HEK293T (cell line): Measurements from ENCODE around the gene SERPINA6.
"Not testable (repeated sequence)": the region's sequence is repeated elsewhere in the genome, so short reads cannot be mapped to it uniquely, and the experiment has no call there.

Source experiments
- CTCF ChIA-PET: fragments of 350-600 bp; formaldehyde crosslinking; extraction: SDS; loops from one replicate; lab custom pipeline; 2021; ENCODE audit warnings: antibody characterized with exemption, inconsistent platforms; lab: Yijun Ruan, JAX
- POLR2A ChIA-PET: fragments of 350-600 bp; formaldehyde crosslinking; extraction: SDS; loops from one replicate; lab custom pipeline; 2020; ENCODE audit warnings: antibody characterized with exemption, inconsistent platforms; lab: Yijun Ruan, JAX
- DNase-seq: peaks from one replicate; pipeline ENCODE4 v3.0.0; 2012; ENCODE audit warnings: mixed read lengths; ENCODE audit errors: extremely low spot score
- ARNT ChIP-seq: fragments of 450-650 bp; IDR thresholded peaks from 2 replicates; pipeline ENCODE4 v1.6.1; 2017; ENCODE audit warnings: mild to moderate bottlenecking
- BHLHE40 ChIP-seq: fragments of 450-650 bp; IDR thresholded peaks from 2 replicates; pipeline ENCODE4 v1.6.1; 2016; ENCODE audit warnings: mild to moderate bottlenecking, moderate library complexity, borderline replicate concordance
- CTBP1 ChIP-seq: fragments of 450-650 bp; IDR thresholded peaks from 2 replicates; pipeline ENCODE4 v1.6.1; 2016; ENCODE audit warnings: borderline replicate concordance
- ELF4 ChIP-seq: fragments of 450-650 bp; IDR thresholded peaks from 2 replicates; pipeline ENCODE4 v1.6.1; 2017; ENCODE audit warnings: antibody characterized with exemption
- FOXA1 ChIP-seq: fragments of 450-650 bp; IDR thresholded peaks from 2 replicates; pipeline ENCODE4 v1.6.1; 2016; ENCODE audit warnings: mild to moderate bottlenecking
- FOXK2 ChIP-seq: fragments of 450-650 bp; IDR thresholded peaks from 2 replicates; pipeline ENCODE4 v1.6.1; 2016; ENCODE audit warnings: mild to moderate bottlenecking
- FOXM1 ChIP-seq: fragments of 450-650 bp; IDR thresholded peaks from 2 replicates; pipeline ENCODE4 v1.6.1; 2017; ENCODE audit warnings: mild to moderate bottlenecking, borderline replicate concordance
- HDGF ChIP-seq: fragments of 450-650 bp; IDR thresholded peaks from 2 replicates; pipeline ENCODE4 v1.6.1; 2017; ENCODE audit warnings: antibody characterized with exemption, borderline replicate concordance
- L3MBTL2 ChIP-seq: fragments of 450-650 bp; conservative IDR thresholded peaks from 2 replicates; pipeline ENCODE4 v1.6.1; 2016; ENCODE audit warnings: mild to moderate bottlenecking
- LEF1 ChIP-seq: fragments of 450-650 bp; IDR thresholded peaks from 2 replicates; pipeline ENCODE4 v1.6.1; 2017; ENCODE audit warnings: mild to moderate bottlenecking, borderline replicate concordance
- NFRKB ChIP-seq: fragments of 450-650 bp; IDR thresholded peaks from 2 replicates; pipeline ENCODE4 v1.6.1; 2016; ENCODE audit warnings: mild to moderate bottlenecking, moderate library complexity
- SP1 ChIP-seq: fragments of 450-650 bp; IDR thresholded peaks from 2 replicates; pipeline ENCODE4 v1.6.1; 2017
- SUZ12 ChIP-seq: fragments of 450-650 bp; IDR thresholded peaks from 2 replicates; pipeline ENCODE4 v1.6.1; 2016; ENCODE audit warnings: mild to moderate bottlenecking
- TARDBP ChIP-seq: fragments of 450-650 bp; IDR thresholded peaks from 2 replicates; pipeline ENCODE4 v1.6.1; 2016
- ZNF384 ChIP-seq: fragments of 450-650 bp; IDR thresholded peaks from 2 replicates; pipeline ENCODE4 v1.6.1; 2016
- TF ChIP-seq, protein P1 (sequence below): fragments of 450-650 bp; IDR thresholded peaks from 2 replicates; pipeline ENCODE4 v1.6.1; 2016

The SERPINA6 gene

DNA sequence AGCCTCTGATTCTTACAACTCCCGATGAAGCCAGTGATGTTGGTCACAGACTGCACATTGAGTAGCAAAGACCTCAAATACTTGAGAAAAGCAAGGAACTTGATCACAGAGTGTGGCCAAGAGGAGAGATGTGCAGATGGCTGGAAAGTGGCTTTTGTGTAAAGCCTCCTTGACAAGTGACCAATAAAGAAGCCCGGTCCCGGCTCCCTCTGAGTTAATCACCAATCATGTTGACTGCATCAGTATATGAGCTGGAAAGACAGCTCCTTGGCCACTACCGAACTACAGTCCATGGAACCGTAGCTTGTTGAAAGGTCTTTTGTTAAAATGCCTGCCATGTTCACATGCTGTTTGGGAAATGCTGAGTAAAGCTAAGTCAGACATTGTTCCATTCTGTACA, 23.7 kb upstream of the SERPINA6 start:
- ChIA-PET CTCF (no interaction called here), POLR2A (no interaction called here)
- no peak for TF ChIP-seq SP1
- TF ChIP-seq L3MBTL2: no peak
- no peak for DNase-seq

DNA sequence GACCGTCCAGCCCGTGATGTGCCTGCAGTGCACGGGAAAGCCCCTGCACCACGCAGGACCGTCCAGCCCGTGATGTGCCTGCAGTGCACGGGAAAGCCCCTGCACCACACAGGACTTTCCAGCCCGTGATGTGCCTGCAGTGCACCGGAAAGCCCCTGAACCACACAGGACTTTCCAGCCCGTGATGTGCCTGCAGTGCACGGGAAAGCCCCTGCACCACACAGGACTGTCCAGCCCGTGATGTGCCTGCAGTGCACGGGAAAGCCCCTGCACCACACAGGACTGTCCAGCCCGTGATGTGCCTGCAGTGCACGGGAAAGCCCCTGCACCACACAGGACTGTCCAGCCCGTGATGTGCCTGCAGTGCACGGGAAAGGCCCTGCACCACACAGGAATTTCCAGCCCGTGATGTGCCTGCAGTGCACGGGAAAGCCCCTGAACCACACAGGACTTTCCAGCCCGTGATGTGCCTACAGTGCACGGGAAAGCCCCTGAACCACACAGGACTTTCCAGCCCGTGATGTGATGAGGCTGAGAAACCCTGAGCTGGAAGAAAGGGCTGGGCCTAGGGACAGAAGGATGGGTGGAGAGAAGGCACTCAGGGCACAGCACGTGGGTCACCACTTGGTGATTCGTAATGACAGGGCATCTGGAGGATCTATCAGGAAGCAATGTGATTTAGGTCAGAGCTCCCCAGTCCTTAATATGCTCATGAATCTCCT, 23.1 kb upstream of the SERPINA6 start:
- CTCF ChIA-PET: not testable (repeated sequence)

DNA sequence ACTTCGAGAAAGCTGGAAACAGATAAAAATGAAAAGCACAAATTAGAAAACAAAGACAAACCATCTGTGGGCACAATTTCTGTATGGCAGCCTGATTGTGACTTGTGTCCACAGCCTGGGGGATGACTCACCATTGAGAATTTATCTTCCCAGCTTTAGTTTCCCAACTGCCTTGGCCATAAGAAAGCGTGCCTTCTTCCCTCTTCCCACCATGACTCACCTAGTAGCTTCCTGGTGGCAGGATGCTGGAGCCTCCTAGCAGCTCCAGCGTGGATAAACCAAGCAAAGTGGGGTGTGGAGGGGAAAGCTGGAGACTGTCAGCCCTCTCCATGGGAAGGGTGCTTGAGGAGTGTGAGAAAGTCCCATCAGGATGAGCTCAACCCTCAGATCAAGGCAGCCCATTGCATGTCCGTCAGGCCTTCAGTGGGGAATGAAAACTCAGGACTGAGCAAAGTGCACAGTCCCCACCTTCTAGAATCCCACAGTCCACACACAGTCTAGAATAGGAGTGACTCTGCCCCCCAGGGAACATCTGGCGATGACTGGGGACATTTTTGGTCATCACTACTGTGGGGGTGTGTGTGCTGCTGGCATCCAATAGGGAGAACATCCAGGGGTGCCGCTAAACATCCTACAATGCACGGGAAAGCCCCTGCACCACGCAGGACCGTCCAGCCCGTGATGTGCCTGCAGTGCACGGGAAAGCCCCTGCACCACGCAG, 22.4 kb upstream of the SERPINA6 start:
- ChIA-PET CTCF (interaction anchor here (0.6 kb wide), 1 partner anchor 255 kb away, joined by 5 read pairs; no protein-coding TSS in a partner anchor), POLR2A (no interaction called here)
- no peak for DNase-seq
- TF ChIP-seq HDGF (no peak), ZNF384 (no peak), ELF4 (no peak), CTBP1 (no peak)

More for the DNA sequence above, 23.1 kb upstream of the SERPINA6 start:
- DNase-seq, POLR2A ChIA-PET: not testable (repeated sequence)

DNA sequence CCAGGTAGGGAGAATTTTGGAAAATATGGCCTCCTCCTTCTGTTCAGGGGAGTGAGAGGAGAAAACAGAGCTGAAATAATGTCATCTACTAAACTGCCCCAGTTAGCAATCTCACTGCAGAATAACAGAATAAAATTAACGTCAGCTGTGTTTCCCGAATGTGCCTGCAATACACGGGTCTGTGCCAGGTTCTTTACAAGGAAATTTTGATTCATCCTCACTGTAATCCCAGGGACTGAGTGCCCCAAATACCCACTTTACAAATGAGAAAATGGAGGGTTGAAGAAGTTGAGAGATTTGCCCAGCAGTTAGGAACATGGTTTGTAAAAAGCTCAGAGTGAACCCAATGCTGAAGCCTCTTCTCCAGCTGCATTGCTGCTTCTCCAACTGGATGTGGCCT, 21.3 kb upstream of the SERPINA6 start:
- CTCF ChIA-PET: interaction anchor here (1.2 kb wide), 1 partner anchor 29 kb away, joined by 3 read pairs; no protein-coding TSS in a partner anchor
- TF ChIP-seq LEF1 (no peak), TARDBP (no peak), FOXA1 (no peak), BHLHE40 (no peak), FOXM1 (no peak), SP1 (no peak), ARNT (no peak), NFRKB (no peak), HDGF (no peak), SUZ12 (no peak), ZNF384 (no peak), L3MBTL2 (no peak), CTBP1 (no peak), ELF4 (no peak)
- TF ChIP-seq, protein P1, sequence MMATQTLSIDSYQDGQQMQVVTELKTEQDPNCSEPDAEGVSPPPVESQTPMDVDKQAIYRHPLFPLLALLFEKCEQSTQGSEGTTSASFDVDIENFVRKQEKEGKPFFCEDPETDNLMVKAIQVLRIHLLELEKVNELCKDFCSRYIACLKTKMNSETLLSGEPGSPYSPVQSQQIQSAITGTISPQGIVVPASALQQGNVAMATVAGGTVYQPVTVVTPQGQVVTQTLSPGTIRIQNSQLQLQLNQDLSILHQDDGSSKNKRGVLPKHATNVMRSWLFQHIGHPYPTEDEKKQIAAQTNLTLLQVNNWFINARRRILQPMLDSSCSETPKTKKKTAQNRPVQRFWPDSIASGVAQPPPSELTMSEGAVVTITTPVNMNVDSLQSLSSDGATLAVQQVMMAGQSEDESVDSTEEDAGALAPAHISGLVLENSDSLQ: no peak
- DNase-seq: no peak
- POLR2A ChIA-PET: interaction anchor here (1.2 kb wide), 1 partner anchor 23 kb away, joined by 3 read pairs; no protein-coding TSS in a partner anchor

DNA sequence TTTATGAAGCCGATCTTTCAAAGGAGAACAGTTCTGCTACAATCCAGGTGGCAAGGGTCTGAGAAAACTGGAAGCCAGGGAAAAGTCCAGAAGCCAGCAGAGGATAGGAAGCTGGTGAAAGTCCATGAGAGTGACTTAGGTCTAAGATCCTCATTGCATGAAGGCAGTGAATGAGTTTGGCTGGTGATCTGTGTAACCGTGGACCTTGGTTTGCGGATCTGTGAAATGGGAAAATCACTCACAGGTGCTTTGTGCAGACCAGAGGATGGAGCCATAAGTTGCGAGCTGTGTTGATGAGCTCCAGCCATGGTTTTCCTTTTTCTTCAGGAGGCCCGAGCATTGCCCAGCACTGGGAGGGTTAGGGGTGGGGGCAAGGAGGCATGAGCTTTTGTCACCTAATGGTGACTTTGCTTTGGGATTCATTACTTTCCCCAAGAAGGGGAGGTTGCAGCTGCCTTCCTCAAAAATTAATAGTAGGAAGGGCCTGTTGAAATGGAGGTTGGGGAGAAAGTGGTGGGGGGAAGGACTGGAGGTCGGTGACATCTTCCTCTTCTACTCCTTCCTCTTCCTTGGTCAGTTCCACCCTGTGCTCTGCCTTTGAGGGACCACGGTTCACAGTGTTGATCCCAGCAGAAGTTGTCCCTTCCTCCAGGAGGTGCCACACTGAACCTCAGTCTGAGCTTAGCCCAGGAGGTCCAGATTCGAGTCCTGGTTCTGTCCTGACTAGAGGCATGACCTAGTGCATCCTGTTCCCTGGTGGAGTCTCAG, 20.3 kb upstream of the SERPINA6 start:
- DNase-seq: no peak
- TF ChIP-seq FOXA1 (no peak), SP1 (no peak), BHLHE40 (no peak), ELF4 (no peak), L3MBTL2 (no peak), ZNF384 (no peak)
- CTCF ChIA-PET: interaction anchor here (1.0 to 1.2 kb wide), 2 partner anchors 30 to 489 kb away, joined by 3 read pairs; no protein-coding TSS in a partner anchor
- POLR2A ChIA-PET: interaction anchor here (1.2 kb wide), 1 partner anchor 24 kb away, joined by 3 read pairs; no protein-coding TSS in a partner anchor

DNA sequence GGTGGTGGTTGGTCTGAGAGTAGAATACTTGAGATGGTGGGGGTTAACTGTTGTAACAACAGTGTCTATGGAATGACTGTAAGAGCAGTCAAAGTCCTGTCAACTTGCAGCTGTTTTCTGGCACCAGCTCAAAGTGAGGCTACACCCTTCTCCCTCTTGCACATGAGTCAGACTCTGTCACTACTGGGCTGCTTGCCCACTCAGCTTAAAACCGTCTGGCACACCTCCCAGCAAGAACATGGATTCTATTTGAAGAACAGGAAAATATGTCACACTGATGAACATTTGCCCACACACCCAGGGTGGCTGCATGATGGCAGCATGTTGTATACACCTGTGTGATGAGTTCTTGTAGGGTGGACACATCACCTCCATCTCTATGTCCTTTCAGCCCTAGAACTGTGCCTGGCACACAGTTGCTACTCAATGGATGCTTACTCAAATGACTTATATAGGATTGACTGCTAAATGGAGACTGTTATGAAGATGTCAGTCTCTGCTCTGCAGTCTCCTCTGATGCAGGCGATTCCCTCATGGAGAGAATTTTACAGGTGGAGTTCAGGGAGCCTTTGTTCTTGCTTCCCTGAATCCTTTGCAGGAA, 19.3 kb upstream of the SERPINA6 start:
- CTCF ChIA-PET: no interaction called here
- no peak for DNase-seq
- TF ChIP-seq BHLHE40: no peak
- TF ChIP-seq NFRKB: no peak
- TF ChIP-seq SP1: no peak
- TF ChIP-seq ZNF384: no peak
- no peak for TF ChIP-seq L3MBTL2
- TF ChIP-seq, protein P1: no peak
- no peak for TF ChIP-seq HDGF
- TF ChIP-seq SUZ12: no peak
- no peak for TF ChIP-seq ELF4
- TF ChIP-seq FOXK2: no peak
- TF ChIP-seq CTBP1: no peak
- TF ChIP-seq ARNT: no peak

More for the DNA sequence above, 19.3 kb upstream of the SERPINA6 start:
- POLR2A ChIA-PET: no interaction called here
